Esophagus squamous epithelium (tissue), 5 donors: ENCODE results near the gene ZFAND3. TPM values are rescaled to one million over a fixed set of nuclear protein-coding genes. Genes with fewer than 3 reads are reported as not detected.

Experiments used
- DNase-seq: peaks from one replicate; lab custom pipeline; 2025; lab: John Stamatoyannopoulos, UW
- H3K27ac ChIP-seq, 4 donors: fragments of 200-600 bp; sonication (generic); one replicate each; pipeline ENCODE4 v1.5.1; 2016 to 2019; ENCODE audit warnings: mild to moderate bottlenecking in 1 of 4
- H3K27me3 ChIP-seq, 4 donors: fragments of 200-600 bp; sonication (generic); 1 replicate in 3 of 4; 2 replicates in 1 of 4; pipeline versions ENCODE4 v1.5.1 to v1.6.0; 2017 to 2021; ENCODE audit warnings: antibody characterized with exemption in 1 of 4
- H3K36me3 ChIP-seq, 3 donors: fragments of 200-600 bp; sonication (generic); one replicate each; pipeline ENCODE4 v1.5.1; 2016 to 2019
- H3K4me1 ChIP-seq, 3 donors: fragments of 200-600 bp; sonication (generic); one replicate each; pipeline ENCODE4 v1.5.1; 2017 to 2019
- H3K4me3 ChIP-seq, 4 donors: fragments of 200-600 bp; sonication (generic); 1 replicate in 3 of 4; 2 replicates in 1 of 4; pipeline ENCODE4 v1.5.1; 2016 to 2019; ENCODE audit warnings: mild to moderate bottlenecking in 2 of 4, moderate library complexity in 1 of 4
- H3K9me3 ChIP-seq, 3 donors: fragments of 200-600 bp; sonication (generic); one replicate each; pipeline ENCODE4 v1.5.1; 2016 to 2019
- CTCF ChIP-seq, 6 experiments: fragments of 450-650 bp in 4 of 6; fragments of 200-600 bp in 2 of 6; sonication (generic) in 2 of 6; IDR thresholded peaks; one replicate each; pipeline ENCODE4 v1.5.1; 2016 to 2019; ENCODE audit warnings: antibody characterized with exemption in 6 of 6, mild to moderate bottlenecking in 4 of 6, moderate library complexity in 4 of 6
- POLR2A ChIP-seq, 4 donors: fragments of 450-650 bp; IDR thresholded peaks; one replicate each; pipeline ENCODE4 v1.6.1; 2017; ENCODE audit warnings: antibody characterized with exemption in 4 of 4, mild to moderate bottlenecking in 4 of 4, moderate library complexity in 3 of 4
- WGBS, 2 donors: methylation state at CpG; one replicate each; pipeline ENCODE4 v1.1.5; 2018; 5-methylcytosine and 5-hydroxymethylcytosine counted together
- intact Hi-C: fragments of 100-400 bp; cut with DNase I; formaldehyde crosslinking; loops from one replicate; pipeline ENCODE4 v1.15.0; 2022
- total RNA-seq, 4 donors: library from RNA; depleted of rRNA; stranded (reverse); fragments of >200 nt; gene quantifications; one replicate each; pipeline ENCODE4 v1.1.0, GENCODE V29; 2016
- donor health status: DM: yes; HTN: yes; CAD: no.

The ZFAND3 gene
- total RNA-seq, 4 donors from 2014 or later: 15.7 to 23.8 (median 20.9) TPM

- Histone ChIP-seq H3K4me1 (peaks cover 3 to 13% (median 8%) of the 10 kb centered on the region in 3 donors), H3K27me3 (no peaks in the 10 kb centered on the region), H3K36me3 (no peaks in the 10 kb centered on the region), H3K9me3 (no peaks in the 10 kb centered on the region), H3K27ac (no peak overlapping the region), H3K4me3 (no peak overlapping the region)
- TF ChIP-seq POLR2A (IDR thresholded peaks at IDR 0.05) (no peak), CTCF (IDR thresholded peaks at IDR 0.05) (no peak)
- WGBS, 2 donors: 17 to 62% methylated on average over 1 of the region's 1 CpG
- intact Hi-C loops: no loop called here
- no peak for DNase-seq
Measured at GRCh38 chr6:37794825-37795224, 24.7 kb upstream of the ZFAND3 start.

GRCh38 chr6:37798436-37799262, 20.9 kb upstream of the ZFAND3 start:
- no peak for DNase-seq
- 94% methylated on average over 9 to 10 of the region's 11 CpGs for WGBS, 2 donors
- intact Hi-C loops: no loop called here
- Histone ChIP-seq H3K36me3 (no peaks in the 10 kb centered on the region), H3K9me3 (no peaks in the 10 kb centered on the region), H3K27me3 (no peaks in the 10 kb centered on the region), H3K4me3 (no peak overlapping the region), H3K4me1 (no peaks in the 10 kb centered on the region), H3K27ac (no peak overlapping the region)
- TF ChIP-seq CTCF (IDR thresholded peaks at IDR 0.05): no peak
- TF ChIP-seq POLR2A (IDR thresholded peaks at IDR 0.05): no peak

- H3K4me1 ChIP-seq: no peaks in the 10 kb centered on the region
- WGBS, 2 donors: 71 to 72% methylated on average over 5 of the region's 5 CpGs
- H3K9me3 ChIP-seq: no peaks in the 10 kb centered on the region
- TF ChIP-seq POLR2A (IDR thresholded peaks at IDR 0.05) (no peak), CTCF (IDR thresholded peaks at IDR 0.05) (no peak)
- no peaks in the 10 kb centered on the region for H3K36me3 ChIP-seq
- no peak overlapping the region for H3K4me3 ChIP-seq
- intact Hi-C loops: no loop called here
- no peak overlapping the region for H3K27ac ChIP-seq
- H3K27me3 ChIP-seq: no peaks in the 10 kb centered on the region
- no peak for DNase-seq
Measured at GRCh38 chr6:37799263-37799644, 20.3 kb upstream of the ZFAND3 start.

- Histone ChIP-seq H3K4me1 (peaks cover 0 to 15% (median 0%) of the 10 kb centered on the region in 3 donors), H3K27me3 (no peaks in the 10 kb centered on the region), H3K4me3 (no peak overlapping the region), H3K9me3 (no peaks in the 10 kb centered on the region), H3K36me3 (no peaks in the 10 kb centered on the region), H3K27ac (no peak overlapping the region)
- intact Hi-C loops: no loop called here
- TF ChIP-seq POLR2A (IDR thresholded peaks at IDR 0.05) (no peak), CTCF (IDR thresholded peaks at IDR 0.05) (no peak)
- no peak for DNase-seq
- WGBS, 2 donors: 77 to 87% methylated on average over 10 of the region's 10 CpGs
Measured at GRCh38 chr6:37800703-37801604, 18.6 kb upstream of the ZFAND3 start.

GRCh38 chr6:37801605-37801940, 18.0 kb upstream of the ZFAND3 start:
- DNase-seq: no peak
- TF ChIP-seq CTCF (IDR thresholded peaks at IDR 0.05) (no peak), POLR2A (IDR thresholded peaks at IDR 0.05) (no peak)
- Histone ChIP-seq H3K9me3 (no peaks in the 10 kb centered on the region), H3K4me1 (peaks cover 0 to 18% (median 0%) of the 10 kb centered on the region in 3 donors), H3K36me3 (no peaks in the 10 kb centered on the region), H3K27me3 (no peaks in the 10 kb centered on the region), H3K27ac (no peak overlapping the region), H3K4me3 (no peak overlapping the region)
- intact Hi-C loops: no loop called here
